ENCODE measurements around the gene VWA3B. TPM values are rescaled to one million over a fixed set of nuclear protein-coding genes. Genes with fewer than 3 reads are reported as not detected.

Gene VWA3B
- polyA plus RNA-seq, 3 donors = not detected

GRCh38 chr2:98254504-98255059, 167.6 kb downstream of the VWA3B start:
- WGBS (ENCODE audit: insufficient coverage) = 100% methylated on average over 6 of the region's 9 CpGs
- no peak for DNase-seq
- Histone ChIP-seq H2AFZ (ENCODE audit: insufficient read depth, low read depth, low read length, poor library complexity, severe bottlenecking) (no peak overlapping the region), H3K27ac (ENCODE audit: low read depth in 1 of 2, low read length in 2 of 2) (no peak overlapping the region), H3K36me3 (replicated peaks in 1 of 2; ENCODE audit: control insufficient read depth in 1 of 2, insufficient read depth in 2 of 2, low read length in 2 of 2) (no peaks in the 10 kb centered on the region), H3K4me2 (replicated peaks; ENCODE audit: extremely low read depth, low read length, poor library complexity, severe bottlenecking) (no peak overlapping the region), H3K9ac (ENCODE audit: insufficient read depth, low read length, poor library complexity, severe bottlenecking) (no peak overlapping the region), H3K4me3 (replicated peaks in 1 of 3; ENCODE audit: low read depth in 2 of 3, low read length in 3 of 3) (no peak overlapping the region), H3K9me3 (replicated peaks in 1 of 2; ENCODE audit: control insufficient read depth in 1 of 2, insufficient read depth in 1 of 2, low read length in 2 of 2) (no peaks in the 10 kb centered on the region), H3K27me3 (ENCODE audit: control insufficient read depth in 2 of 2, insufficient read depth in 2 of 2, low read length in 2 of 2) (no peaks in the 10 kb centered on the region), H3K79me2 (ENCODE audit: insufficient read depth, low read length) (no peaks in the 10 kb centered on the region), H3K4me1 (ENCODE audit: control insufficient read depth in 1 of 2, insufficient read depth in 2 of 2, low read length in 2 of 2) (peaks cover 5 to 8% of the 10 kb centered on the region in 2 donors), H4K20me1 (ENCODE audit: insufficient read depth, low read length) (no peaks in the 10 kb centered on the region)
- no peak overlapping the region for H3K4me3 Mint-ChIP-seq
- H3K4me1 Mint-ChIP-seq = peaks cover 5% of the 10 kb centered on the region
- peaks cover 0 to 6% (median 1%) of the 10 kb centered on the region in 7 donors for H3K9me3 Mint-ChIP-seq
- H3K27ac Mint-ChIP-seq = no peak overlapping the region
- peaks cover 2 to 12% (median 11%) of the 10 kb centered on the region in 3 donors for H3K27me3 Mint-ChIP-seq (ENCODE audit: low read depth in 3 of 3)
- H3K36me3 Mint-ChIP-seq = no peaks in the 10 kb centered on the region
- intact Hi-C loops (cut with micrococcal nuclease) = no loop called here
- no peak for TF ChIP-seq CTCF (IDR thresholded peaks at IDR 0.05)

DNA sequence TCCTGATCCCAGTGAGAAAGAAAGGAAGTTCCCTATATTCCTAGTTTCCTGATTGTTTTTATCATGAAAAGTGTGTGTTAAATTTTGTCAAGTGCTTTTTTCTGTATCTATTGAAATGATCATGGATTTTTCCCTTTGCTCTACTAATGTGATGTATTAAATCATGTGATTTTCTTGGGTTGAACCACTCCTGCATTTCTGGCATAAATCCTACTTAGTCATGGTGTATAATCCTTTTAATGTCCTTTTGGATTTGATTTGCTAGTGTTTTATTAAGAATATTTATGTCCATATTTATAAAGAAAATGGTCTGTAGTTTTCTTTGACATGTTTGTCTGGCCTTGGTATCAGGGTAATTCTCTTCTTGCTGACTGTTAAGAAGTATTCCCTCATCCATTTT, 171.9 kb downstream of the VWA3B start:
- TF ChIP-seq CTCF (IDR thresholded peaks at IDR 0.05) = no peak
- no peak overlapping the region for H3K9ac ChIP-seq (ENCODE audit: insufficient read depth, low read length, poor library complexity, severe bottlenecking)
- peaks cover 0 to 18% of the 10 kb centered on the region in 2 donors for H3K9me3 ChIP-seq (replicated peaks in 1 of 2; ENCODE audit: control insufficient read depth in 1 of 2, insufficient read depth in 1 of 2, low read length in 2 of 2)
- no peak overlapping the region for H3K4me3 Mint-ChIP-seq
- no peak overlapping the region for H3K4me2 ChIP-seq (replicated peaks; ENCODE audit: extremely low read depth, low read length, poor library complexity, severe bottlenecking)
- no peak overlapping the region for H3K27ac ChIP-seq (ENCODE audit: low read depth in 1 of 2, low read length in 2 of 2)
- no peaks in the 10 kb centered on the region for H3K36me3 ChIP-seq (replicated peaks in 1 of 2; ENCODE audit: control insufficient read depth in 1 of 2, insufficient read depth in 2 of 2, low read length in 2 of 2)
- peaks cover 12 to 28% (median 20%) of the 10 kb centered on the region in 7 donors for H3K9me3 Mint-ChIP-seq
- H3K27ac Mint-ChIP-seq = no peak overlapping the region
- H3K36me3 Mint-ChIP-seq = no peaks in the 10 kb centered on the region
- peaks cover 4 to 11% (median 7%) of the 10 kb centered on the region in 3 donors for H3K27me3 Mint-ChIP-seq (ENCODE audit: low read depth in 3 of 3)
- H3K4me1 Mint-ChIP-seq = no peaks in the 10 kb centered on the region
- no peak for DNase-seq
- H3K4me1 ChIP-seq (ENCODE audit: control insufficient read depth in 1 of 2, insufficient read depth in 2 of 2, low read length in 2 of 2) = no peaks in the 10 kb centered on the region
- no peak overlapping the region for H2AFZ ChIP-seq (ENCODE audit: insufficient read depth, low read depth, low read length, poor library complexity, severe bottlenecking)
- H3K79me2 ChIP-seq (ENCODE audit: insufficient read depth, low read length) = no peaks in the 10 kb centered on the region
- H4K20me1 ChIP-seq (ENCODE audit: insufficient read depth, low read length) = no peaks in the 10 kb centered on the region
- intact Hi-C loops (cut with micrococcal nuclease) = no loop called here
- H3K27me3 ChIP-seq (ENCODE audit: control insufficient read depth in 2 of 2, insufficient read depth in 2 of 2, low read length in 2 of 2) = peaks cover 2 to 7% of the 10 kb centered on the region in 2 donors
- no peak overlapping the region for H3K4me3 ChIP-seq (replicated peaks in 1 of 3; ENCODE audit: low read depth in 2 of 3, low read length in 3 of 3)

Data from CD14-positive monocyte (primary cell).